HepG2 (cell line): ENCODE data around the gene SLC35F3.

ENCODE experiments used
- ATAD3A ChIP-seq: sonication (generic); formaldehyde crosslinking; IDR thresholded peaks from 2 replicates; pipeline ENCODE4 v1.4.0; 2020; ENCODE audit warnings: missing genetic modification reagents
- ISX ChIP-seq: sonication (generic); formaldehyde crosslinking; conservative IDR thresholded peaks from 2 replicates; pipeline ENCODE4 v1.5.0; 2020; ENCODE audit warnings: missing genetic modification reagents
- POLR2A ChIP-seq, 2 experiments: IDR thresholded peaks; 2 replicates each; pipeline ENCODE4 v1.6.1; 2011; ENCODE audit warnings: low read depth in 2 of 2, low read length in 2 of 2, mild to moderate bottlenecking in 1 of 2, moderate library complexity in 1 of 2; ENCODE audit not compliant: insufficient read depth in 1 of 2
- SP1 ChIP-seq, 2 experiments: fragments of 450-650 bp in 1 of 2; sonication (generic) in 1 of 2; formaldehyde crosslinking in 1 of 2; IDR thresholded peaks; 2 replicates each; pipeline versions ENCODE4 v1.4.0 to v1.6.1; 2016 to 2020; ENCODE audit warnings: missing genetic modification reagents in 1 of 2
- ZFX ChIP-seq: sonication (generic); formaldehyde crosslinking; IDR thresholded peaks from 2 replicates; pipeline ENCODE4 v1.4.0; 2020; ENCODE audit warnings: mild to moderate bottlenecking, low read depth, missing genetic modification reagents, moderate library complexity
- ZNF274 ChIP-seq: sonication (generic); formaldehyde crosslinking; IDR thresholded peaks from 2 replicates; pipeline ENCODE4 v1.5.1; 2020; ENCODE audit warnings: mild to moderate bottlenecking, missing genetic modification reagents
- TF ChIP-seq, protein P1 (sequence below): sonication (generic); formaldehyde crosslinking; IDR thresholded peaks from 2 replicates; pipeline ENCODE4 v1.5.0; 2020; ENCODE audit warnings: mild to moderate bottlenecking, missing genetic modification reagents, moderate library complexity

DNA sequence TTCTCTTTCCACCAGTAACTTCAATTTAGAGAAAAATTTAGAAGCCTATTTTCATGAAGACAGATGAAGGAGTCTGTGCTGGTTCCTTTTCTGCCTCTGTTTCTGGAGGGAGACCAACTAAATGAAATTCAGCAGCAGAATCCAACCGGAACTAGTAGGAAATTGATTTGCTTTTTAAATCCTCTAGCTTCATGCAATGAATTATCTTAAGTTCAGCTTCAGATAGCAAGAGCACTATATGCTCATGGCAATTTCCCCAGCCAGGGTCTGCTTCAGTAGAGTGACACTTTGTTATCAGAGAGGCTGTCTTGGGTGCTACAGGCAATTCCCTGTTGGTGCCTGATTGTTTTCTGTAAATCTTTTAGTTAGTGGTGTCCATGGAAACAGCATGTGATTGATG is 189.7 kb downstream of the SLC35F3 start:
- TF ChIP-seq, protein P1, sequence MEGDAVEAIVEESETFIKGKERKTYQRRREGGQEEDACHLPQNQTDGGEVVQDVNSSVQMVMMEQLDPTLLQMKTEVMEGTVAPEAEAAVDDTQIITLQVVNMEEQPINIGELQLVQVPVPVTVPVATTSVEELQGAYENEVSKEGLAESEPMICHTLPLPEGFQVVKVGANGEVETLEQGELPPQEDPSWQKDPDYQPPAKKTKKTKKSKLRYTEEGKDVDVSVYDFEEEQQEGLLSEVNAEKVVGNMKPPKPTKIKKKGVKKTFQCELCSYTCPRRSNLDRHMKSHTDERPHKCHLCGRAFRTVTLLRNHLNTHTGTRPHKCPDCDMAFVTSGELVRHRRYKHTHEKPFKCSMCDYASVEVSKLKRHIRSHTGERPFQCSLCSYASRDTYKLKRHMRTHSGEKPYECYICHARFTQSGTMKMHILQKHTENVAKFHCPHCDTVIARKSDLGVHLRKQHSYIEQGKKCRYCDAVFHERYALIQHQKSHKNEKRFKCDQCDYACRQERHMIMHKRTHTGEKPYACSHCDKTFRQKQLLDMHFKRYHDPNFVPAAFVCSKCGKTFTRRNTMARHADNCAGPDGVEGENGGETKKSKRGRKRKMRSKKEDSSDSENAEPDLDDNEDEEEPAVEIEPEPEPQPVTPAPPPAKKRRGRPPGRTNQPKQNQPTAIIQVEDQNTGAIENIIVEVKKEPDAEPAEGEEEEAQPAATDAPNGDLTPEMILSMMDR: no peak
- no peak for TF ChIP-seq ISX (CRISPR knock-in tag)
- no peak for TF ChIP-seq SP1 (IDR thresholded peaks at IDR 0.05)
- no peak for TF ChIP-seq SP1 (CRISPR knock-in tag; IDR thresholded peaks at IDR 0.05)
- TF ChIP-seq ZFX (CRISPR knock-in tag): no peak
- TF ChIP-seq POLR2A (IDR thresholded peaks at IDR 0.05; ENCODE audit: insufficient read depth in 1 of 2, low read depth in 2 of 2, low read length in 2 of 2): no peak
- TF ChIP-seq ATAD3A (CRISPR knock-in tag): no peak
- TF ChIP-seq ZNF274 (CRISPR knock-in tag): no peak
